Ishikawa (cell line): ENCODE measurements around the gene KNDC1.

Source experiments
- CEBPB ChIP-seq: IDR thresholded peaks from 2 replicates; pipeline ENCODE4 v1.6.1; 2012
- CREB1 ChIP-seq: IDR thresholded peaks from 2 replicates; pipeline ENCODE4 v1.6.1; 2012; ENCODE audit warnings: low read depth
- EGR1 ChIP-seq: IDR thresholded peaks from 2 replicates; pipeline ENCODE4 v1.6.1; 2012
- EP300 ChIP-seq: IDR thresholded peaks from 2 replicates; pipeline ENCODE4 v1.6.1; 2012; ENCODE audit warnings: borderline replicate concordance
- FOXM1 ChIP-seq: IDR thresholded peaks from 2 replicates; pipeline ENCODE4 v1.6.1; 2012; ENCODE audit warnings: low read depth, borderline replicate concordance
- MAX ChIP-seq: IDR thresholded peaks from 2 replicates; pipeline ENCODE4 v1.6.1; 2012
- NFIC ChIP-seq: IDR thresholded peaks from 2 replicates; pipeline ENCODE4 v1.6.1; 2012
- RAD21 ChIP-seq: IDR thresholded peaks from 2 replicates; pipeline ENCODE4 v1.6.1; 2012; ENCODE audit warnings: low read depth
- REST ChIP-seq: IDR thresholded peaks from 2 replicates; pipeline ENCODE4 v1.6.1; 2012; ENCODE audit warnings: low read depth, mild to moderate bottlenecking
- TAF1 ChIP-seq: IDR thresholded peaks from 2 replicates; pipeline ENCODE4 v1.6.1; 2012; ENCODE audit warnings: low read depth, mild to moderate bottlenecking
- TCF12 ChIP-seq: IDR thresholded peaks from 2 replicates; pipeline ENCODE4 v1.6.1; 2012; ENCODE audit warnings: low read depth
- TEAD4 ChIP-seq: IDR thresholded peaks from 2 replicates; pipeline ENCODE4 v1.6.1; 2012
- USF1 ChIP-seq: IDR thresholded peaks from 2 replicates; pipeline ENCODE4 v1.6.1; 2012
- YY1 ChIP-seq: IDR thresholded peaks from 2 replicates; pipeline ENCODE4 v1.6.1; 2012; ENCODE audit warnings: low read depth
- ZBTB7A ChIP-seq: IDR thresholded peaks from 2 replicates; pipeline ENCODE4 v1.6.1; 2012; ENCODE audit warnings: low read depth

KNDC1 gene

GRCh38 chr10:133204226-133205015, 44.4 kb downstream of the KNDC1 start:
- peak; percentile 48; the same call in 1 of the 2 replicates for TF ChIP-seq MAX
- no peak for TF ChIP-seq TCF12
- TF ChIP-seq FOXM1 = no peak
- no peak for TF ChIP-seq CEBPB
- no peak for TF ChIP-seq NFIC
- TF ChIP-seq USF1 = peak; percentile 50; the same call in 1 of the 2 replicates
- TF ChIP-seq CREB1 = no peak
- no peak for TF ChIP-seq TEAD4
- TF ChIP-seq ZBTB7A = no peak
- TF ChIP-seq EP300 = no peak
- no peak for TF ChIP-seq EGR1
- no peak for TF ChIP-seq YY1
- TF ChIP-seq REST = no peak
- no peak for TF ChIP-seq TAF1
- no peak for TF ChIP-seq RAD21

GRCh38 chr10:133205146-133205545, 45.1 kb downstream of the KNDC1 start:
- no peak for TF ChIP-seq FOXM1
- no peak for TF ChIP-seq EGR1
- no peak for TF ChIP-seq USF1
- no peak for TF ChIP-seq ZBTB7A
- TF ChIP-seq REST = no peak
- no peak for TF ChIP-seq RAD21
- TF ChIP-seq YY1 = no peak
- TF ChIP-seq TCF12 = no peak
- TF ChIP-seq EP300 = no peak
- TF ChIP-seq NFIC = no peak
- TF ChIP-seq CEBPB = no peak
- TF ChIP-seq CREB1 = no peak
- no peak for TF ChIP-seq TEAD4
- TF ChIP-seq TAF1 = no peak
- TF ChIP-seq MAX = no peak

GRCh38 chr10:133206356-133207040, 46.5 kb downstream of the KNDC1 start:
- no peak for TF ChIP-seq REST
- no peak for TF ChIP-seq CEBPB
- TF ChIP-seq USF1 = no peak
- TF ChIP-seq TEAD4 = no peak
- TF ChIP-seq CREB1 = no peak
- TF ChIP-seq MAX = no peak
- no peak for TF ChIP-seq NFIC
- TF ChIP-seq EGR1 = no peak
- TF ChIP-seq FOXM1 = no peak
